Activated naive CD4-positive, alpha-beta T cell treated with anti-CD3 and anti-CD28 coated beads for 36 hours (primary cell): ENCODE results near the gene NAA40. TPM values are rescaled to one million over a fixed set of nuclear protein-coding genes. Genes with fewer than 3 reads are reported as not detected.

Source experiments
- CTCF ChIA-PET: fragments of 350-600 bp; sonication (Branson Sonifier 250); formaldehyde crosslinking; loops from one replicate; lab custom pipeline; 2021; ENCODE audit warnings: antibody characterized with exemption; lab: Charles Lee
- DNase-seq: peaks from one replicate; pipeline ENCODE4 v3.0.0-alpha.2; 2020
- H3K27ac Mint-ChIP-seq: one replicate; pipeline ENCODE4 v1.8.0; 2021; ENCODE audit warnings: mild to moderate bottlenecking, mixed read lengths
- H3K27me3 Mint-ChIP-seq: one replicate; pipeline ENCODE4 v1.8.0; 2021; ENCODE audit warnings: low read depth, mixed read lengths
- H3K36me3 Mint-ChIP-seq: one replicate; pipeline ENCODE4 v1.8.0; 2021; ENCODE audit warnings: low read depth, mixed read lengths
- H3K4me1 Mint-ChIP-seq: one replicate; pipeline ENCODE4 v1.8.0; 2021; ENCODE audit warnings: low read depth, mixed read lengths
- H3K4me3 Mint-ChIP-seq: one replicate; pipeline ENCODE4 v1.8.0; 2021; ENCODE audit warnings: mild to moderate bottlenecking, moderate library complexity, mixed read lengths
- H3K9me3 Mint-ChIP-seq: one replicate; pipeline ENCODE4 v1.8.0; 2021; ENCODE audit warnings: mixed read lengths
- intact Hi-C: fragments of 100-400 bp; cut with micrococcal nuclease; formaldehyde crosslinking; loops from one replicate; pipeline ENCODE4 v1.15.1; 2023
- total RNA-seq, 2 experiments: library from RNA; stranded (reverse); gene quantifications; one replicate each; pipeline ENCODE4 v1.2.3, GENCODE V29; 2021

NAA40 gene
- total RNA-seq, 2 experiments from 2014 or later: 10.3 to 13.2 TPM

- DNase-seq: peak; percentile 65
- intact Hi-C loops: loop anchor here (1.0 to 2.0 kb wide), 2 partner anchors 69 to 138 kb away; partner anchors contain the start of gene ZFTA
- no peak overlapping the region for H3K27ac Mint-ChIP-seq
- no peak overlapping the region for H3K4me3 Mint-ChIP-seq
- H3K36me3 Mint-ChIP-seq: peaks cover 15% of the 10 kb centered on the region
- H3K4me1 Mint-ChIP-seq: no peaks in the 10 kb centered on the region
- CTCF ChIA-PET: interaction anchor here (0.6 to 1.9 kb wide), 14 partner anchors 11 to 269 kb away, joined by 3 to 19 read pairs (median 3); partner anchors contain the start of gene RCOR2
- H3K9me3 Mint-ChIP-seq: no peaks in the 10 kb centered on the region
- no peaks in the 10 kb centered on the region for H3K27me3 Mint-ChIP-seq
These were observed 32.2 kb upstream of the NAA40 start for GRCh38 chr11:63906585-63906984.

- H3K4me3 Mint-ChIP-seq: no peak overlapping the region
- H3K36me3 Mint-ChIP-seq: peaks cover 15% of the 10 kb centered on the region
- no peaks in the 10 kb centered on the region for H3K9me3 Mint-ChIP-seq
- no peak for DNase-seq
- H3K27me3 Mint-ChIP-seq: no peaks in the 10 kb centered on the region
- H3K4me1 Mint-ChIP-seq: no peaks in the 10 kb centered on the region
- CTCF ChIA-PET: interaction anchor here (0.6 to 1.9 kb wide), 12 partner anchors 10 to 79 kb away, joined by 3 to 19 read pairs (median 4); partner anchors contain the start of gene RCOR2
- no peak overlapping the region for H3K27ac Mint-ChIP-seq
- intact Hi-C loops: loop anchor here (2.0 kb wide), 1 partner anchor 138 kb away; the partner anchor contains the start of gene ZFTA
These were observed 31.7 kb upstream of the NAA40 start for GRCh38 chr11:63907063-63907462.

- H3K36me3 Mint-ChIP-seq: peaks cover 12% of the 10 kb centered on the region
- H3K4me1 Mint-ChIP-seq: no peaks in the 10 kb centered on the region
- H3K27me3 Mint-ChIP-seq: no peaks in the 10 kb centered on the region
- no peak overlapping the region for H3K4me3 Mint-ChIP-seq
- DNase-seq: no peak
- intact Hi-C loops: loop anchor here (2.0 kb wide), 1 partner anchor 139 kb away; the partner anchor contains the start of gene ZFTA
- CTCF ChIA-PET: interaction anchor here (1.9 kb wide), 1 partner anchor 71 kb away, joined by 19 read pairs; no protein-coding TSS in a partner anchor
- no peaks in the 10 kb centered on the region for H3K9me3 Mint-ChIP-seq
- H3K27ac Mint-ChIP-seq: no peak overlapping the region
These were observed 30.8 kb upstream of the NAA40 start for GRCh38 chr11:63907808-63908530.

- Mint-ChIP-seq H3K4me1 (no peaks in the 10 kb centered on the region), H3K36me3 (peaks cover 4% of the 10 kb centered on the region), H3K27me3 (no peaks in the 10 kb centered on the region), H3K27ac (no peak overlapping the region), H3K4me3 (no peak overlapping the region), H3K9me3 (no peaks in the 10 kb centered on the region)
- intact Hi-C loops: no loop called here
- CTCF ChIA-PET: interaction anchor here (0.8 kb wide), 1 partner anchor 70 kb away, joined by 3 read pairs; the partner anchor contains the start of gene MARK2
- no peak for DNase-seq
These were observed 30.0 kb upstream of the NAA40 start for GRCh38 chr11:63908631-63909401.

- Mint-ChIP-seq H3K4me3 (no peak overlapping the region), H3K27ac (no peak overlapping the region), H3K4me1 (no peaks in the 10 kb centered on the region), H3K9me3 (no peaks in the 10 kb centered on the region), H3K27me3 (no peaks in the 10 kb centered on the region), H3K36me3 (peaks cover 2% of the 10 kb centered on the region)
- no peak for DNase-seq
- CTCF ChIA-PET: no interaction called here
- intact Hi-C loops: no loop called here
These were observed 29.0 kb upstream of the NAA40 start for GRCh38 chr11:63909591-63910506.

GRCh38 chr11:63910675-63911074 lies 28.1 kb upstream of the NAA40 start:
- Mint-ChIP-seq H3K36me3 (peaks cover 2% of the 10 kb centered on the region), H3K4me1 (peaks cover 3% of the 10 kb centered on the region), H3K27ac (no peak overlapping the region), H3K4me3 (no peak overlapping the region), H3K9me3 (no peaks in the 10 kb centered on the region), H3K27me3 (no peaks in the 10 kb centered on the region)
- no peak for DNase-seq
- intact Hi-C loops: no loop called here
- CTCF ChIA-PET: interaction anchor here (1.2 to 8.0 kb wide), 2 partner anchors 35 to 74 kb away, joined by 3 to 41 read pairs; no protein-coding TSS in a partner anchor

GRCh38 chr11:63911440-63911839 lies 27.4 kb upstream of the NAA40 start:
- no peaks in the 10 kb centered on the region for H3K27me3 Mint-ChIP-seq
- no peak overlapping the region for H3K4me3 Mint-ChIP-seq
- H3K36me3 Mint-ChIP-seq: peaks cover 2% of the 10 kb centered on the region
- no peak for DNase-seq
- no peak overlapping the region for H3K27ac Mint-ChIP-seq
- H3K9me3 Mint-ChIP-seq: no peaks in the 10 kb centered on the region
- intact Hi-C loops: no loop called here
- peaks cover 6% of the 10 kb centered on the region for H3K4me1 Mint-ChIP-seq
- CTCF ChIA-PET: interaction anchor here (1.2 to 8.0 kb wide), 2 partner anchors 35 to 75 kb away, joined by 3 to 41 read pairs; no protein-coding TSS in a partner anchor

GRCh38 chr11:63911876-63912275 lies 26.9 kb upstream of the NAA40 start:
- CTCF ChIA-PET: interaction anchor here (8.0 kb wide), 1 partner anchor 75 kb away, joined by 41 read pairs; no protein-coding TSS in a partner anchor
- intact Hi-C loops: no loop called here
- Mint-ChIP-seq H3K4me1 (peaks cover 6% of the 10 kb centered on the region), H3K9me3 (no peaks in the 10 kb centered on the region), H3K27ac (no peak overlapping the region), H3K36me3 (peaks cover 2% of the 10 kb centered on the region), H3K4me3 (no peak overlapping the region), H3K27me3 (no peaks in the 10 kb centered on the region)
- DNase-seq: no peak

- no peak overlapping the region for H3K4me3 Mint-ChIP-seq
- H3K9me3 Mint-ChIP-seq: no peaks in the 10 kb centered on the region
- no peaks in the 10 kb centered on the region for H3K27me3 Mint-ChIP-seq
- no peak for DNase-seq
- CTCF ChIA-PET: interaction anchor here (8.0 kb wide), 1 partner anchor 76 kb away, joined by 41 read pairs; no protein-coding TSS in a partner anchor
- H3K36me3 Mint-ChIP-seq: peaks cover 2% of the 10 kb centered on the region
- intact Hi-C loops: no loop called here
- peaks cover 9% of the 10 kb centered on the region for H3K4me1 Mint-ChIP-seq
- H3K27ac Mint-ChIP-seq: no peak overlapping the region
These were observed 26.1 kb upstream of the NAA40 start for GRCh38 chr11:63912678-63913077.

GRCh38 chr11:63913866-63914830 lies 24.7 kb upstream of the NAA40 start:
- Mint-ChIP-seq H3K4me1 (peaks cover 15% of the 10 kb centered on the region), H3K36me3 (peaks cover 2% of the 10 kb centered on the region), H3K9me3 (no peaks in the 10 kb centered on the region), H3K27me3 (no peaks in the 10 kb centered on the region), H3K27ac (no peak overlapping the region), H3K4me3 (no peak overlapping the region)
- intact Hi-C loops: no loop called here
- DNase-seq: no peak
- CTCF ChIA-PET: interaction anchor here (1.0 to 8.0 kb wide), 2 partner anchors 34 to 77 kb away, joined by 3 to 41 read pairs; no protein-coding TSS in a partner anchor
